Measurements from ENCODE around the gene HSP90AA1.
"Not testable (repeated sequence)": the region's sequence is repeated elsewhere in the genome, so short reads cannot be mapped to it uniquely, and the experiment has no call there.

Gene HSP90AA1

DNA sequence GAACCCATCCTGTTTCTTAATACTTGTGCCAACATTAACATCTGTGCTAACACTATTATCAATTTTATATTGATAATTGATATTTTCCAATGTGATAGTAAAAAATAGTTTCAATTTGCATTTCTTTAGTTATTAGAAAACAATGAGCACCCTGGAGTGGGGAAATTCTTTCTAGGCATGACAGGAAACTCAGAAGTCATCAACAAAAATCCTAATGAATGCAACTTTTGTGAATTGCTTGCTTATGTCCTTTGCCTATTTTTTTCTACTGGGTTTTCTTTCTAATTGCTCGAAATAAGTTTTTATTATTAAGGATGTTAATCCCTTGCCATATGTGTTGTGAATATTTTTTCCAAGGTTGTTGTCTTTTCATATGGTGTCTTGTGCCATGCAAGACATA lies 34.7 kb upstream of the HSP90AA1 start:
- TF ChIP-seq, protein P1, sequence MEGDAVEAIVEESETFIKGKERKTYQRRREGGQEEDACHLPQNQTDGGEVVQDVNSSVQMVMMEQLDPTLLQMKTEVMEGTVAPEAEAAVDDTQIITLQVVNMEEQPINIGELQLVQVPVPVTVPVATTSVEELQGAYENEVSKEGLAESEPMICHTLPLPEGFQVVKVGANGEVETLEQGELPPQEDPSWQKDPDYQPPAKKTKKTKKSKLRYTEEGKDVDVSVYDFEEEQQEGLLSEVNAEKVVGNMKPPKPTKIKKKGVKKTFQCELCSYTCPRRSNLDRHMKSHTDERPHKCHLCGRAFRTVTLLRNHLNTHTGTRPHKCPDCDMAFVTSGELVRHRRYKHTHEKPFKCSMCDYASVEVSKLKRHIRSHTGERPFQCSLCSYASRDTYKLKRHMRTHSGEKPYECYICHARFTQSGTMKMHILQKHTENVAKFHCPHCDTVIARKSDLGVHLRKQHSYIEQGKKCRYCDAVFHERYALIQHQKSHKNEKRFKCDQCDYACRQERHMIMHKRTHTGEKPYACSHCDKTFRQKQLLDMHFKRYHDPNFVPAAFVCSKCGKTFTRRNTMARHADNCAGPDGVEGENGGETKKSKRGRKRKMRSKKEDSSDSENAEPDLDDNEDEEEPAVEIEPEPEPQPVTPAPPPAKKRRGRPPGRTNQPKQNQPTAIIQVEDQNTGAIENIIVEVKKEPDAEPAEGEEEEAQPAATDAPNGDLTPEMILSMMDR (conservative IDR thresholded peaks at IDR 0.05; ENCODE audit: low read depth, low read length): no peak
- no peak overlapping the region for H3K4me3 ChIP-seq (ENCODE audit: low read depth, low read length)
- DNase-seq (ENCODE audit: low read depth): no peak

DNA sequence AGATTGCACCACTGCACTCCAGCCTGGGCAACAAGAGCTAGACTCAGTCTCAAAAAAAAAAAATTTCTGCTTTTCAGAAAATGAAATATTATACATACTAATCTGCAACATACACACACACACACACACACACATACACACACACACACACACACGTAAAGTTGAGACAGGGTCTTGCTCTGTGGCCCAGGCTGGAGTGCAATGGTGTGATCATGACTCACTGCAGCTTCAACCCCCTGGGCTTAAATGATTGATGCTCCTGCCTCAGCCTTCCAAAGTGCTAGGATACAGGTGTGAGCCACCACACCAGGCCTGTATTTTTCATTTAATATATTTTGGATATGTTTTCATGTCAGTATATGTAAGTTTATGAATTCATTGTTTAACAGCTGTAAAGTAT lies 34.0 kb upstream of the HSP90AA1 start:
- TF ChIP-seq, protein P1 (conservative IDR thresholded peaks at IDR 0.05; ENCODE audit: low read depth, low read length): no peak
- DNase-seq (ENCODE audit: low read depth): no peak
- no peak overlapping the region for H3K4me3 ChIP-seq (ENCODE audit: low read depth, low read length)

DNA sequence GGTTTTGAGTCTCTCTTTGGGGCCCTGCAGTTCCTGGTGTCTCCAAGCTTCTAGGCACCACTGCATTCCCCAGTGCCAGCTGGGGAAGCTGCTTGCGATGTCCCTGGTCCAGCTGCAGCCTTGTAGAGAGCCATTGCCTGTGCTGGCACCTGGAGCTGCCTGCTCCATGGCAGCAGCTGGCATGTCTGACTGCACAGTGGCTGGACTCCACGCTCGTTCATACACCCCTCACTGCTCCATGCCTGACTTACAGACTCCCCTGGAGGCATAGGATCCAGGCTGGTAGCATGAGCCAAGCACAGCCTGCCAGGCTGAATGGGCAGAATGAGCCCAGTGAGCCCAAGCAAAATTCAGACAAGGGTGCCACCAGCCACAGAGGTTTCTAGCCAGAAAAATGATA lies 31.0 kb upstream of the HSP90AA1 start:
- TF ChIP-seq, protein P1 (conservative IDR thresholded peaks at IDR 0.05; ENCODE audit: low read depth, low read length): no peak
- no peak overlapping the region for H3K4me3 ChIP-seq (ENCODE audit: low read depth, low read length)
- DNase-seq (ENCODE audit: low read depth): no peak

DNA sequence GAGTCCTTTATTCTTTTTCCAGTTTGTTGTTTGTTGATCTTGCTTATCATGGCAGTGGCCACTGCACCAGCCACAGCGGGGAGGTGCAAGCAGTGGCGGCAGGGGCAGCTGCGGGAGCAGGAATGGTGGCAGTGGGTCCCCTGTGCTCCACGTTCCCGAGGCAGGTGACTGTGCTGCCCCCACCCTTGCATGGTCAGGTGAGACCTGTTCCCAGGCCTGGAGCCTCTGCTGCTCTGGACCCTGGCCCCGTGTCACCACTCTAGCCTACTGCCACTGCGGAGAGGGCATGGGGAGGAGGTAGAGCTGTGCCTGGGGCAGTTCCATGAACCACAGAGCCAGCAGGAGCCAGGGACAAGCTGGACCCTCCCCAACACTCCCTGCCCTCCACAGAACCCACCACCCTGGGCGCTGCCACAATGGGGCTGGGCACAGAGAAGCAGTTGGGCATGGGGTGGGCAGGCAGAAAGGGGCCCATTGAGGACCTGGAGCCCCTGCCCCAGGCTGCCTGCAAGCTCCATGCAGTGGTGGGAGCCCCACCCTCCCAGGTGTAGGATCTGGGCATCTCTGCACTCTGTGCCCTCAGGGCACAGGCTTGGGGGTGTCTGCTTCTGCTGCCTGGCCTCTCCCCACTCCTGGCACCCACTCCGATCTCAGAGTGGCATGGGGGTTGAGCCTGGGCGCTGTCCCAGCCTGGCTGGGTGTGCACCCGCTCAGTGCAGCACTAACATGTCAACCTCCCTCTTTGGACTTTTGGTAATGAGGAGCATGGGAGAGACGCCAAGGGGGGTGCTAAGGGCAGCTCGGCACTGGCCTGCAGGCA lies 29.7 kb upstream of the HSP90AA1 start:
- H3K4me3 ChIP-seq (ENCODE audit: low read depth, low read length): no peak overlapping the region
- TF ChIP-seq, protein P1 (conservative IDR thresholded peaks at IDR 0.05; ENCODE audit: low read depth, low read length): no peak
- DNase-seq (ENCODE audit: low read depth): no peak

DNA sequence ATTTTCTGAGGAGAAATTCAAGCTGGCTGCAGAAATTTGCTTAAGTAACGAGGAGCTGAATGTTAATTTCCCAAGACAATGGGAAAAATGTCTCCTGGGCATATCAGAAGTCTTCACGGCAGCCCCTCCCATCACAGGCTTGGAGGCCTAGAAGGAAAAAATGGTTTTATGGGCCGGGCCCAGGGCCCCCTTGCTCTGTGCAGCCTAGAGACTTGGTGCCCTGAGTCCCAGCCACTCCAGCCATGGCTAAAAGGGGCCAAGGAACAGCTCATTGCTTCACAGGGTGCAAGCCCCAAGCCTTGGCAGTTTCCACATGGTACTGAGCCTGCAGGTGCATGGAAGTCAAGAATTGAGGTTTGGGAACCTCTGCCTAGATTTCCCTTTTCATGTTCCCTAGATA lies 24.3 kb upstream of the HSP90AA1 start:
- H3K4me3 ChIP-seq (ENCODE audit: low read depth, low read length): no peak overlapping the region
- TF ChIP-seq, protein P1 (conservative IDR thresholded peaks at IDR 0.05; ENCODE audit: low read depth, low read length): no peak
- no peak for DNase-seq (ENCODE audit: low read depth)

DNA sequence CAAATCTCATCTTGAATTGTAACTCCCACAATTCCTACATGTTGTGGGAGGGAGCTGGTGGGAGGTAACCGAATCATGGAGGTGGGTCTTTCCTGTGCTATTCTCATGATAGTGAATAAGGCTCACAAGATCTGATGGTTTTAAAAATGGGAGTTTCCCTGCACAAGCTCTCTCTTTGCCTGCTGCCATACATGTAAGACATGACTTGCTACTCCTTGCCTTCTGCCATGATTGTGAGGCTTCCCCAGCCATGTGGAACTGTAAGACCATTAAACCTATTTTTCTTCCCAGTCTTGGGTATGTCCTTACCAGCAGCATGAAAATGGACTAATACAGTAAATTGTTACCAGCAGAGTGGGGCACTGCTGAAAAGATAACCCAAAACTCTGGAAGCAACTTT lies 22.5 kb upstream of the HSP90AA1 start:
- not testable (repeated sequence) for H3K4me3 ChIP-seq (ENCODE audit: low read depth, low read length)

DNA sequence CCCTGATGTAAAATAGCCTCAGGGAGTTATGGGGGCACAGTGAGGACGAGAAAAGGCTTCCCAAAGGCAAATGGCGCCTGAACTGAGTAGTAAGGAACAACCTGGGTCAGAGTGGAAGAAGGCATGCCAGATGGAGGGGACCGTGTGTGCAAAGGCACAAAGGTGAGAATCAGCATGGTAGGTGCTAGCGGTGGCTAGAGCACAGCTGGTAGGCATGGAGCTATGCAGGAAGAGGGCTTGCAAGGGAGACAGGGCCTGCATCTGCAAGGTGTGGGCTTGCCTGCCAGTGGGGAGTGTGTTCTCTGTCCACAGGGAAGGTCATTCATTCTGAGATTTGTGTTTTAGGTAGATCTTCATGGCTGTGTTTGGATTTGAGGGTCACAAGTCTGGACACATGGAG lies 18.5 kb upstream of the HSP90AA1 start:
- TF ChIP-seq, protein P1 (conservative IDR thresholded peaks at IDR 0.05; ENCODE audit: low read depth, low read length): no peak
- H3K4me3 ChIP-seq (ENCODE audit: low read depth, low read length): no peak overlapping the region
- DNase-seq (ENCODE audit: low read depth): no peak

More for the DNA sequence above, 22.5 kb upstream of the HSP90AA1 start:
- DNase-seq (ENCODE audit: low read depth): not testable (repeated sequence)
